IPS-18c (cell line): ENCODE measurements around the gene CYP2A6.
A peak's percentile ranks its signal among the peaks of the same experiment; 100 is the strongest.
"Not testable (repeated sequence)": the region's sequence is repeated elsewhere in the genome, so short reads cannot be mapped to it uniquely, and the experiment has no call there.

ENCODE experiments used
- H3K4me3 ChIP-seq: 2 replicates; pipeline ENCODE4 v1.7.0; 2013; ENCODE audit warnings: low read depth, mild to moderate bottlenecking, low read length, moderate library complexity; ENCODE audit not compliant: insufficient read depth
- H3K9me3 ChIP-seq: one replicate; pipeline ENCODE4 v1.6.1; 2013; ENCODE audit warnings: mild to moderate bottlenecking, low read length, moderate library complexity; ENCODE audit not compliant: control insufficient read depth, insufficient read depth

The CYP2A6 gene

GRCh38 chr19:40850277-40850676 lies at the start of gene CYP2A6:
Gene CYP2A6 (minus strand): TSS chr19:40850447. CDS start chr19:40850426, 21 bp downstream.
- not testable (repeated sequence) for H3K4me3 ChIP-seq, H3K9me3 ChIP-seq

- not testable (repeated sequence) for H3K4me3 ChIP-seq, H3K9me3 ChIP-seq
Observed at GRCh38 chr19:40899964-40900363, 49.7 kb upstream of the CYP2A6 start.

- not testable (repeated sequence) for H3K9me3 ChIP-seq, H3K4me3 ChIP-seq
Observed at GRCh38 chr19:40896843-40897789, 46.9 kb upstream of the CYP2A6 start.

- Histone ChIP-seq H3K9me3 (no peaks in the 10 kb centered on the region), H3K4me3 (no peak overlapping the region)
Observed at GRCh38 chr19:40896418-40896796, 46.2 kb upstream of the CYP2A6 start.

GRCh38 chr19:40893112-40893511 lies 42.9 kb upstream of the CYP2A6 start:
- Histone ChIP-seq H3K9me3 (no peaks in the 10 kb centered on the region), H3K4me3 (no peak overlapping the region)

- Histone ChIP-seq H3K4me3 (no peak overlapping the region), H3K9me3 (no peaks in the 10 kb centered on the region)
Observed at GRCh38 chr19:40889366-40889765, 39.1 kb upstream of the CYP2A6 start.

- H3K4me3 ChIP-seq, result no peak overlapping the region
Observed at GRCh38 chr19:40888191-40888590, 37.9 kb upstream of the CYP2A6 start.

GRCh38 chr19:40884187-40884931 lies 34.1 kb upstream of the CYP2A6 start:
- not testable (repeated sequence) for H3K9me3 ChIP-seq, H3K4me3 ChIP-seq

More at GRCh38 chr19:40888191-40888590, 37.9 kb upstream of the CYP2A6 start:
- no peaks in the 10 kb centered on the region for H3K9me3 ChIP-seq

GRCh38 chr19:40882062-40882461 lies 31.8 kb upstream of the CYP2A6 start, which contains the start of gene CYP2A7:
Gene CYP2A7 (minus strand): TSS chr19:40882231. CDS start chr19:40882210, 21 bp downstream.
- not testable (repeated sequence) for H3K4me3 ChIP-seq, H3K9me3 ChIP-seq

GRCh38 chr19:40879349-40879748 lies 29.1 kb upstream of the CYP2A6 start:
- H3K4me3 ChIP-seq, H3K9me3 ChIP-seq: not testable (repeated sequence)

GRCh38 chr19:40875526-40875951 lies 25.3 kb upstream of the CYP2A6 start:
- H3K9me3 ChIP-seq, result not testable (repeated sequence)
- H3K4me3 ChIP-seq, result peak overlapping the region; percentile 15; the same call in 1 of the 2 replicates

GRCh38 chr19:40874874-40875273 lies 24.6 kb upstream of the CYP2A6 start:
- not testable (repeated sequence) for H3K9me3 ChIP-seq, H3K4me3 ChIP-seq

GRCh38 chr19:40873873-40874272 lies 23.6 kb upstream of the CYP2A6 start:
- not testable (repeated sequence) for H3K9me3 ChIP-seq, H3K4me3 ChIP-seq

GRCh38 chr19:40872209-40872608 lies 22.0 kb upstream of the CYP2A6 start:
- Histone ChIP-seq H3K4me3 (no peak overlapping the region), H3K9me3 (no peaks in the 10 kb centered on the region)

GRCh38 chr19:40867701-40868100 lies 17.5 kb upstream of the CYP2A6 start:
- Histone ChIP-seq H3K9me3 (no peaks in the 10 kb centered on the region), H3K4me3 (no peak overlapping the region)

GRCh38 chr19:40864739-40865496 lies 14.7 kb upstream of the CYP2A6 start:
- not testable (repeated sequence) for H3K4me3 ChIP-seq, H3K9me3 ChIP-seq

- no peak overlapping the region for H3K4me3 ChIP-seq
- no peaks in the 10 kb centered on the region for H3K9me3 ChIP-seq
Observed at GRCh38 chr19:40862785-40863184, 12.5 kb upstream of the CYP2A6 start.
